HEK293 (cell line): ENCODE results near the gene ANKRD40.

ENCODE experiments used
- BCL11A ChIP-seq: fragments of 450-650 bp; formaldehyde crosslinking; IDR thresholded peaks from 2 replicates; pipeline ENCODE4 v1.5.1; 2016; ENCODE audit warnings: low read depth, missing biosample characterization, missing genetic modification characterization
- EGR2 ChIP-seq: fragments of 450-650 bp; formaldehyde crosslinking; IDR thresholded peaks from 2 replicates; pipeline ENCODE4 v1.5.1; 2016; ENCODE audit warnings: low read depth, missing biosample characterization, missing genetic modification characterization
- HOXA7 ChIP-seq: sonication (generic); formaldehyde crosslinking; IDR thresholded peaks from 2 replicates; pipeline ENCODE4 v1.8.1; 2022; ENCODE audit warnings: missing genetic modification reagents, borderline replicate concordance
- KLF10 ChIP-seq: fragments of 450-650 bp; IDR thresholded peaks from 2 replicates; pipeline ENCODE4 v1.5.1; 2018; ENCODE audit warnings: missing biosample characterization, mild to moderate bottlenecking, missing genetic modification characterization
- KLF16 ChIP-seq: fragments of 450-650 bp; formaldehyde crosslinking; IDR thresholded peaks from 2 replicates; pipeline ENCODE4 v1.5.1; 2017; ENCODE audit warnings: missing biosample characterization, missing genetic modification characterization
- KLF17 ChIP-seq: fragments of 450-650 bp; formaldehyde crosslinking; IDR thresholded peaks from 2 replicates; pipeline ENCODE4 v1.5.1; 2016; ENCODE audit warnings: missing biosample characterization, missing genetic modification characterization
- PRDM1 ChIP-seq: fragments of 450-650 bp; formaldehyde crosslinking; IDR thresholded peaks from 2 replicates; pipeline ENCODE4; 2016; ENCODE audit warnings: missing biosample characterization, missing genetic modification characterization
- TCF7L2 ChIP-seq: IDR thresholded peaks from 2 replicates; pipeline ENCODE4 v1.6.1; 2011; ENCODE audit warnings: low read depth, mild to moderate bottlenecking, inconsistent platforms, low read length, moderate library complexity, borderline replicate concordance
- WT1 ChIP-seq: fragments of 450-650 bp; formaldehyde crosslinking; IDR thresholded peaks from 2 replicates; pipeline ENCODE4 v1.5.1; 2016; ENCODE audit warnings: missing biosample characterization, missing genetic modification characterization
- ZBTB8A ChIP-seq: fragments of 450-650 bp; formaldehyde crosslinking; IDR thresholded peaks from 2 replicates; pipeline ENCODE4 v1.5.1; 2016; ENCODE audit warnings: missing biosample characterization, missing genetic modification characterization
- ZNF10 ChIP-seq: fragments of 450-650 bp; formaldehyde crosslinking; IDR thresholded peaks from 2 replicates; pipeline ENCODE4 v1.5.1; 2017; ENCODE audit warnings: missing biosample characterization, missing genetic modification characterization
- ZNF146 ChIP-seq: fragments of 450-650 bp; formaldehyde crosslinking; IDR thresholded peaks from 2 replicates; pipeline ENCODE4 v1.5.1; 2016; ENCODE audit warnings: missing biosample characterization, missing genetic modification characterization
- ZNF202 ChIP-seq: fragments of 450-650 bp; formaldehyde crosslinking; IDR thresholded peaks from 2 replicates; pipeline ENCODE4 v1.5.1; 2016; ENCODE audit warnings: missing biosample characterization, missing genetic modification characterization, borderline replicate concordance
- ZNF211 ChIP-seq: fragments of 450-650 bp; formaldehyde crosslinking; IDR thresholded peaks from 2 replicates; pipeline ENCODE4 v1.5.1; 2016; ENCODE audit warnings: low read depth, missing biosample characterization, missing genetic modification characterization
- ZNF223 ChIP-seq: fragments of 450-650 bp; formaldehyde crosslinking; IDR thresholded peaks from 2 replicates; pipeline ENCODE4 v1.5.1; 2016; ENCODE audit warnings: missing biosample characterization, missing genetic modification characterization
- ZNF26 ChIP-seq: fragments of 450-650 bp; formaldehyde crosslinking; IDR thresholded peaks from 2 replicates; pipeline ENCODE4 v1.5.1; 2016; ENCODE audit warnings: missing biosample characterization, missing genetic modification characterization
- ZNF354C ChIP-seq: fragments of 450-650 bp; formaldehyde crosslinking; IDR thresholded peaks from 2 replicates; pipeline ENCODE4 v1.5.1; 2016; ENCODE audit warnings: missing biosample characterization, missing genetic modification characterization, low read depth, borderline replicate concordance
- ZNF394 ChIP-seq: fragments of 450-650 bp; formaldehyde crosslinking; IDR thresholded peaks from 2 replicates; pipeline ENCODE4 v1.5.1; 2016; ENCODE audit warnings: missing biosample characterization, missing genetic modification characterization, mild to moderate bottlenecking, moderate library complexity, borderline replicate concordance
- ZNF558 ChIP-seq: fragments of 450-650 bp; formaldehyde crosslinking; IDR thresholded peaks from 2 replicates; pipeline ENCODE4 v1.5.1; 2016; ENCODE audit warnings: missing biosample characterization, missing genetic modification characterization
- ZNF624 ChIP-seq: fragments of 450-650 bp; formaldehyde crosslinking; IDR thresholded peaks from 2 replicates; pipeline ENCODE4 v1.5.1; 2017; ENCODE audit warnings: missing biosample characterization, missing genetic modification characterization
- ZNF670 ChIP-seq: fragments of 450-650 bp; formaldehyde crosslinking; IDR thresholded peaks from 2 replicates; pipeline ENCODE4 v1.5.1; 2016; ENCODE audit warnings: missing biosample characterization, missing genetic modification characterization, low read depth
- ZNF704 ChIP-seq: fragments of 450-650 bp; formaldehyde crosslinking; IDR thresholded peaks from 2 replicates; pipeline ENCODE4 v1.5.1; 2016; ENCODE audit warnings: missing biosample characterization, missing genetic modification characterization
- ZNF76 ChIP-seq: fragments of 450-650 bp; formaldehyde crosslinking; IDR thresholded peaks from 2 replicates; pipeline ENCODE4; 2016; ENCODE audit warnings: low read depth, missing biosample characterization, missing genetic modification characterization, borderline replicate concordance
- ZNF791 ChIP-seq: fragments of 450-650 bp; formaldehyde crosslinking; IDR thresholded peaks from 2 replicates; pipeline ENCODE4 v1.5.1; 2016; ENCODE audit warnings: missing biosample characterization, missing genetic modification characterization
- TF ChIP-seq, protein P1 (sequence below): fragments of 450-650 bp; IDR thresholded peaks from 2 replicates; pipeline ENCODE4 v1.5.1; 2018; ENCODE audit warnings: missing biosample characterization, mild to moderate bottlenecking, missing genetic modification characterization
- TF ChIP-seq, protein P2 (sequence below): fragments of 450-650 bp; formaldehyde crosslinking; IDR thresholded peaks from 2 replicates; pipeline ENCODE4 v1.5.1; 2016; ENCODE audit warnings: missing biosample characterization, missing genetic modification characterization
- TF ChIP-seq, protein P3 (sequence below): fragments of 450-650 bp; formaldehyde crosslinking; IDR thresholded peaks from 2 replicates; pipeline ENCODE4 v1.5.1; 2016; ENCODE audit warnings: missing biosample characterization, missing genetic modification characterization, low read depth

ANKRD40 gene

GRCh38 chr17:50721194-50722010, 13.7 kb upstream of the ANKRD40 start (continued):
- no peak for TF ChIP-seq ZNF704 (tag by site-specific recombination)
- no peak for TF ChIP-seq ZNF558 (tag by site-specific recombination)
- TF ChIP-seq ZNF26 (tag by site-specific recombination): no peak
- peak; percentile 94 for TF ChIP-seq PRDM1 (tag by site-specific recombination)
- TF ChIP-seq, protein P1, sequence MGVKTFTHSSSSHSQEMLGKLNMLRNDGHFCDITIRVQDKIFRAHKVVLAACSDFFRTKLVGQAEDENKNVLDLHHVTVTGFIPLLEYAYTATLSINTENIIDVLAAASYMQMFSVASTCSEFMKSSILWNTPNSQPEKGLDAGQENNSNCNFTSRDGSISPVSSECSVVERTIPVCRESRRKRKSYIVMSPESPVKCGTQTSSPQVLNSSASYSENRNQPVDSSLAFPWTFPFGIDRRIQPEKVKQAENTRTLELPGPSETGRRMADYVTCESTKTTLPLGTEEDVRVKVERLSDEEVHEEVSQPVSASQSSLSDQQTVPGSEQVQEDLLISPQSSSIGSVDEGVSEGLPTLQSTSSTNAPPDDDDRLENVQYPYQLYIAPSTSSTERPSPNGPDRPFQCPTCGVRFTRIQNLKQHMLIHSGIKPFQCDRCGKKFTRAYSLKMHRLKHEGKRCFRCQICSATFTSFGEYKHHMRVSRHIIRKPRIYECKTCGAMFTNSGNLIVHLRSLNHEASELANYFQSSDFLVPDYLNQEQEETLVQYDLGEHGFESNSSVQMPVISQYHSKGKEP (tag by site-specific recombination): 0 out of 2 replicates have a peak, but pooled peaks have one; percentile 40
- TF ChIP-seq, protein P2, sequence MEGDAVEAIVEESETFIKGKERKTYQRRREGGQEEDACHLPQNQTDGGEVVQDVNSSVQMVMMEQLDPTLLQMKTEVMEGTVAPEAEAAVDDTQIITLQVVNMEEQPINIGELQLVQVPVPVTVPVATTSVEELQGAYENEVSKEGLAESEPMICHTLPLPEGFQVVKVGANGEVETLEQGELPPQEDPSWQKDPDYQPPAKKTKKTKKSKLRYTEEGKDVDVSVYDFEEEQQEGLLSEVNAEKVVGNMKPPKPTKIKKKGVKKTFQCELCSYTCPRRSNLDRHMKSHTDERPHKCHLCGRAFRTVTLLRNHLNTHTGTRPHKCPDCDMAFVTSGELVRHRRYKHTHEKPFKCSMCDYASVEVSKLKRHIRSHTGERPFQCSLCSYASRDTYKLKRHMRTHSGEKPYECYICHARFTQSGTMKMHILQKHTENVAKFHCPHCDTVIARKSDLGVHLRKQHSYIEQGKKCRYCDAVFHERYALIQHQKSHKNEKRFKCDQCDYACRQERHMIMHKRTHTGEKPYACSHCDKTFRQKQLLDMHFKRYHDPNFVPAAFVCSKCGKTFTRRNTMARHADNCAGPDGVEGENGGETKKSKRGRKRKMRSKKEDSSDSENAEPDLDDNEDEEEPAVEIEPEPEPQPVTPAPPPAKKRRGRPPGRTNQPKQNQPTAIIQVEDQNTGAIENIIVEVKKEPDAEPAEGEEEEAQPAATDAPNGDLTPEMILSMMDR (tag by site-specific recombination): no peak
- peak; percentile 15; the same call in 1 of the 2 replicates for TF ChIP-seq ZBTB8A
- TF ChIP-seq, protein P3, sequence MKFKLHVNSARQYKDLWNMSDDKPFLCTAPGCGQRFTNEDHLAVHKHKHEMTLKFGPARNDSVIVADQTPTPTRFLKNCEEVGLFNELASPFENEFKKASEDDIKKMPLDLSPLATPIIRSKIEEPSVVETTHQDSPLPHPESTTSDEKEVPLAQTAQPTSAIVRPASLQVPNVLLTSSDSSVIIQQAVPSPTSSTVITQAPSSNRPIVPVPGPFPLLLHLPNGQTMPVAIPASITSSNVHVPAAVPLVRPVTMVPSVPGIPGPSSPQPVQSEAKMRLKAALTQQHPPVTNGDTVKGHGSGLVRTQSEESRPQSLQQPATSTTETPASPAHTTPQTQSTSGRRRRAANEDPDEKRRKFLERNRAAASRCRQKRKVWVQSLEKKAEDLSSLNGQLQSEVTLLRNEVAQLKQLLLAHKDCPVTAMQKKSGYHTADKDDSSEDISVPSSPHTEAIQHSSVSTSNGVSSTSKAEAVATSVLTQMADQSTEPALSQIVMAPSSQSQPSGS: peak; percentile 38; the same call in 1 of the 2 replicates
- TF ChIP-seq ZNF10: no peak
- no peak for TF ChIP-seq KLF10 (tag by site-specific recombination)
- no peak for TF ChIP-seq ZNF146 (tag by site-specific recombination)
- TF ChIP-seq ZNF394 (tag by site-specific recombination): no peak
- no peak for TF ChIP-seq ZNF202 (tag by site-specific recombination)
- TF ChIP-seq WT1 (tag by site-specific recombination): no peak
- peak; percentile 68; the same call in 1 of the 2 replicates for TF ChIP-seq TCF7L2
- TF ChIP-seq EGR2 (tag by site-specific recombination): no peak
- no peak for TF ChIP-seq ZNF223 (tag by site-specific recombination)
- TF ChIP-seq BCL11A (tag by site-specific recombination): no peak
- TF ChIP-seq ZNF791 (tag by site-specific recombination): no peak
- no peak for TF ChIP-seq ZNF354C
- no peak for TF ChIP-seq ZNF211 (tag by site-specific recombination)
- no peak for TF ChIP-seq ZNF670 (tag by site-specific recombination)
- no peak for TF ChIP-seq KLF17 (tag by site-specific recombination)
- TF ChIP-seq ZNF76: no peak
- no peak for TF ChIP-seq KLF16 (tag by site-specific recombination)
- no peak for TF ChIP-seq ZNF624 (tag by site-specific recombination)
- TF ChIP-seq HOXA7 (CRISPR knock-in tag): no peak
